Sigmoid colon (tissue), 7 donors: Measurements from ENCODE around the gene NOSIP. TPM values are rescaled to one million over a fixed set of nuclear protein-coding genes. Genes with fewer than 3 reads are reported as not detected.
A peak's percentile ranks its signal among the peaks of the same experiment; 100 is the strongest.

Source experiments
- DNase-seq: peaks from one replicate; pipeline ENCODE4 v3.0.0-alpha.2; 2019
- H3K27ac ChIP-seq, 4 donors: fragments of 200-600 bp; sonication (generic); one replicate each; pipeline ENCODE4 v1.5.1; 2016 to 2019; ENCODE audit warnings: mild to moderate bottlenecking in 1 of 4
- H3K27me3 ChIP-seq, 3 donors: fragments of 200-600 bp; sonication (generic); one replicate each; pipeline ENCODE4 v1.5.1; 2019; ENCODE audit warnings: mild to moderate bottlenecking in 1 of 3
- H3K36me3 ChIP-seq, 4 donors: fragments of 200-600 bp; sonication (generic); one replicate each; pipeline ENCODE4 v1.5.1; 2016 to 2019
- H3K4me1 ChIP-seq, 4 donors: fragments of 200-600 bp; sonication (generic); one replicate each; pipeline ENCODE4 v1.5.1; 2017 to 2019
- H3K4me3 ChIP-seq, 4 donors: fragments of 200-600 bp; sonication (generic); one replicate each; pipeline ENCODE4 v1.5.1; 2017 to 2019; ENCODE audit warnings: mild to moderate bottlenecking in 2 of 4, moderate library complexity in 1 of 4
- H3K9me3 ChIP-seq, 4 donors: fragments of 200-600 bp in 3 of 4; sonication (generic) in 3 of 4; one replicate each; pipeline versions ENCODE4 v1.5.1 to v1.6.1; 2013 to 2019
- EP300 ChIP-seq, 4 donors: sonication (generic); formaldehyde crosslinking; IDR thresholded peaks; one replicate each; pipeline ENCODE4 v1.6.1; 2017; ENCODE audit warnings: antibody characterized with exemption in 4 of 4
- POLR2A ChIP-seq, 2 donors: fragments of 450-650 bp; IDR thresholded peaks; one replicate each; pipeline ENCODE4 v1.6.1; 2016; ENCODE audit warnings: antibody characterized with exemption in 2 of 2, mild to moderate bottlenecking in 2 of 2, moderate library complexity in 2 of 2
- POLR2AphosphoS5 ChIP-seq, 4 donors: sonication (generic); formaldehyde crosslinking; IDR thresholded peaks; one replicate each; pipeline ENCODE4 v1.6.1; 2017; ENCODE audit warnings: antibody characterized with exemption in 4 of 4
- WGBS, 2 donors: extraction: QIAGEN DNeasy Blood & Tissue Kit; methylation state at CpG; one replicate each; pipeline ENCODE4 v1.1.7; 2013; 5-methylcytosine and 5-hydroxymethylcytosine counted together
- intact Hi-C: fragments of 100-400 bp; cut with DNase I; formaldehyde crosslinking; loops from one replicate; pipeline ENCODE4 v1.15.1; 2023
- polyA plus RNA-seq, 3 donors: library from polyadenylated mRNA; stranded (reverse); fragments of 200-250 nt; gene quantifications; one replicate each; pipeline ENCODE4 v1.2.3, GENCODE V29; 2013
- total RNA-seq, 4 donors: library from RNA; depleted of rRNA; stranded (reverse); fragments of >200 nt; gene quantifications; one replicate each; pipeline ENCODE4 v1.1.0, GENCODE V29; 2016
- TF ChIP-seq, protein P1 (sequence below), 4 experiments: fragments of 450-650 bp in 3 of 4; fragments of 200-600 bp in 1 of 4; IDR thresholded peaks; one replicate each; pipeline ENCODE4 v1.5.1; 2016 to 2019; ENCODE audit warnings: antibody characterized with exemption in 4 of 4, mild to moderate bottlenecking in 3 of 4, moderate library complexity in 2 of 4
- donor health status: healthy with polysubstance abuse.
- donor health status: Bipolar disorder and iron deficiency.
- donor health status: healthy.

Gene NOSIP
- total and polyA plus RNA-seq, 7 donors = 47.6 to 123 (median 67.8) TPM

DNA sequence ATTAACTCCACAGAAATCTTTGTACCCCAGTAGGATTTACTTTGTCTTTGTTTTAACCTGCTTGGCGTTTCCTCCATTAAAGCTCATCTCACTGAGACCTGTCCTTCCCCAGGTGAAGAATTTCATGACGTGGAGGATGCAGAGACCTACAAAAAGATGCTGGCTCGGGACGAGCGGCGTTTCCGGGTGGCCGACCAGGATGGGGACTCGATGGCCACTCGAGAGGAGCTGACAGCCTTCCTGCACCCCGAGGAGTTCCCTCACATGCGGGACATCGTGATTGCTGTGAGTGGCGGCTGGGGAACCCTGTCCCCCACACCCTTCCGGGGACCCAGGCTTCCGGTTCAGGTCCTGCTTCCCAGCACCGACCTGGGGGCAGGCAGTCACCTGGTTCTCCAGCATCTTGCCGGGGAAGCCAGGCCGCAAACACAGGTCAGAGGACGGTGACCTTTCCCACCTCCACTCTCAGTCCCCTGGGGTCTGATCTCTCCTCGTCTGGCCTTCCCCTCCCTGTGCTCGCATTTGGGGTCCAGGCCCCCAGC, 43.4 kb downstream of the NOSIP start:
- DNase-seq = no peak
- peaks cover 0 to 20% (median 16%) of the 10 kb centered on the region in 4 donors for H3K4me1 ChIP-seq
- H3K36me3 ChIP-seq = peaks cover 0 to 31% (median 10%) of the 10 kb centered on the region in 4 donors
- no peaks in the 10 kb centered on the region for H3K9me3 ChIP-seq
- no peak overlapping the region for H3K4me3 ChIP-seq
- intact Hi-C loops = no loop called here
- H3K27me3 ChIP-seq = no peaks in the 10 kb centered on the region
- H3K27ac ChIP-seq = no peak overlapping the region
- TF ChIP-seq, protein P1, sequence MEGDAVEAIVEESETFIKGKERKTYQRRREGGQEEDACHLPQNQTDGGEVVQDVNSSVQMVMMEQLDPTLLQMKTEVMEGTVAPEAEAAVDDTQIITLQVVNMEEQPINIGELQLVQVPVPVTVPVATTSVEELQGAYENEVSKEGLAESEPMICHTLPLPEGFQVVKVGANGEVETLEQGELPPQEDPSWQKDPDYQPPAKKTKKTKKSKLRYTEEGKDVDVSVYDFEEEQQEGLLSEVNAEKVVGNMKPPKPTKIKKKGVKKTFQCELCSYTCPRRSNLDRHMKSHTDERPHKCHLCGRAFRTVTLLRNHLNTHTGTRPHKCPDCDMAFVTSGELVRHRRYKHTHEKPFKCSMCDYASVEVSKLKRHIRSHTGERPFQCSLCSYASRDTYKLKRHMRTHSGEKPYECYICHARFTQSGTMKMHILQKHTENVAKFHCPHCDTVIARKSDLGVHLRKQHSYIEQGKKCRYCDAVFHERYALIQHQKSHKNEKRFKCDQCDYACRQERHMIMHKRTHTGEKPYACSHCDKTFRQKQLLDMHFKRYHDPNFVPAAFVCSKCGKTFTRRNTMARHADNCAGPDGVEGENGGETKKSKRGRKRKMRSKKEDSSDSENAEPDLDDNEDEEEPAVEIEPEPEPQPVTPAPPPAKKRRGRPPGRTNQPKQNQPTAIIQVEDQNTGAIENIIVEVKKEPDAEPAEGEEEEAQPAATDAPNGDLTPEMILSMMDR (IDR thresholded peaks at IDR 0.05) = no peak
- no peak for TF ChIP-seq POLR2A (IDR thresholded peaks at IDR 0.05)
- TF ChIP-seq EP300 (IDR thresholded peaks at IDR 0.05) = no peak
- no peak for TF ChIP-seq POLR2AphosphoS5 (IDR thresholded peaks at IDR 0.05)
- WGBS, 2 donors = 88 to 91% methylated on average over 22 of the region's 22 CpGs

- Histone ChIP-seq H3K9me3 (no peaks in the 10 kb centered on the region), H3K4me1 (peaks cover 0 to 20% (median 16%) of the 10 kb centered on the region in 4 donors), H3K4me3 (peak overlapping the region in 2 of 4 donors; percentile 36 to 55), H3K36me3 (peaks cover 0 to 20% (median 10%) of the 10 kb centered on the region in 4 donors), H3K27me3 (no peaks in the 10 kb centered on the region), H3K27ac (no peak overlapping the region)
- TF ChIP-seq EP300 (IDR thresholded peaks at IDR 0.05) (no peak), POLR2AphosphoS5 (IDR thresholded peaks at IDR 0.05) (no peak), POLR2A (IDR thresholded peaks at IDR 0.05) (no peak)
- TF ChIP-seq, protein P1 (IDR thresholded peaks at IDR 0.05) = no peak
- WGBS, 2 donors = 56 to 79% methylated on average over 8 of the region's 8 CpGs
- DNase-seq = no peak
- intact Hi-C loops = no loop called here
Measured at GRCh38 chr19:49534632-49535385, 45.5 kb downstream of the NOSIP start.

DNA sequence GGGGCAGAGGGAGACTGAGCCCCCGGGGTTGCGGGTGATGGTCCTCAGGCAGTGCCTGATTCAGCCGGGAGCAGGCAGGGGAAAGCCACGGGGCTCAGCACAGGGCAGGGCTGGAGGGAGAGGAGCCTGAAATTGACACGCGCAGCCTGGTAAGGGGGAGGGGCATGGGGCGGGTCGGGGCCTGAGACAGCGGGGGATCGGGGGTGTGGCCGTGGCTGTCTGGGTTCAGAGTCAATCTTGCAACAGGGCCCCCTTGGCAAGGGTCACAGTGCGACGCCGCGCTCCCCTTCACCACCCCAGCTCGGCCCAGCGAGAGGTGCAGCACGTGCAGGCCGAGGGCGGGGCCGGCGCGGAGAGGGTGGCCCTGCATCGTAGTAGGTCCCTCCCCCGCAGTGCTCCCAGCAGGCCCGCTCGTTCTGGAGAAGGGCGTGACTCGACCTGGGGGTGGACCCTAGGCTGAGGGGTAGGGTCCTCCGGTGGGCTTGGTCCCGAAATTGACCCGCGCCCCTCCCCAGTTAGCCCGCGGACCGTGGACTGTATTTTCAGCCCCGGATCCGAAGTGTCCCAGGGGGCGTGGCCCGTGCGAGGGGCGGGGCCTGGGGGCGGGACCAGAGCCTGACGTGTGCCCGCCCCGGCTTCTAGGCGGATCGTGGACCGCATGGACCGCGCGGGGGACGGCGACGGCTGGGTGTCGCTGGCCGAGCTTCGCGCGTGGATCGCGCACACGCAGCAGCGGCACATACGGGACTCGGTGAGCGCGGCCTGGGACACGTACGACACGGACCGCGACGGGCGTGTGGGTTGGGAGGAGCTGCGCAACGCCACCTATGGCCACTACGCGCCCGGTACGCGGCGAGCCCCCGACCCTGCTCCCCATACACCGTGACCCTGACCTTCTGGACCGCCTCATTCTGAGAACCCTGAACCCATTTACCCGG, 46.5 kb downstream of the NOSIP start:
- peak overlapping the region; percentile 36 to 55 (median 44) for H3K4me3 ChIP-seq
- H3K27ac ChIP-seq = peak overlapping the region in 2 of 4 donors; percentile 6 to 7
- H3K27me3 ChIP-seq = no peaks in the 10 kb centered on the region
- peaks cover 0 to 13% (median 5%) of the 10 kb centered on the region in 4 donors for H3K36me3 ChIP-seq
- intact Hi-C loops = no loop called here
- TF ChIP-seq, protein P1 (IDR thresholded peaks at IDR 0.05) = peak in 2 of 4 experiments; percentile 21 to 30
- TF ChIP-seq EP300 (IDR thresholded peaks at IDR 0.05) (no peak), POLR2AphosphoS5 (IDR thresholded peaks at IDR 0.05) (no peak), POLR2A (IDR thresholded peaks at IDR 0.05) (no peak)
- H3K9me3 ChIP-seq = no peaks in the 10 kb centered on the region
- peaks cover 0 to 20% (median 16%) of the 10 kb centered on the region in 4 donors for H3K4me1 ChIP-seq
- peak; percentile 88 for DNase-seq
- 17 to 71% methylated on average over 87 of the region's 87 CpGs for WGBS, 2 donors

- H3K4me3 ChIP-seq = no peak overlapping the region
- 91 to 95% methylated on average over 7 of the region's 7 CpGs for WGBS, 2 donors
- TF ChIP-seq POLR2AphosphoS5 (IDR thresholded peaks at IDR 0.05) (no peak), POLR2A (IDR thresholded peaks at IDR 0.05) (no peak), EP300 (IDR thresholded peaks at IDR 0.05) (no peak)
- TF ChIP-seq, protein P1 (IDR thresholded peaks at IDR 0.05) = no peak
Measured at GRCh38 chr19:49530708-49531107, 49.6 kb downstream of the NOSIP start.

More at GRCh38 chr19:49530708-49531107, 49.6 kb downstream of the NOSIP start:
- DNase-seq = no peak
- Histone ChIP-seq H3K36me3 (no peaks in the 10 kb centered on the region), H3K27me3 (no peaks in the 10 kb centered on the region), H3K27ac (no peak overlapping the region), H3K9me3 (no peaks in the 10 kb centered on the region), H3K4me1 (peaks cover 0 to 37% (median 28%) of the 10 kb centered on the region in 4 donors)
- intact Hi-C loops = no loop called here
